ENCODE data around the gene UCN. TPM values are rescaled to one million over a fixed set of nuclear protein-coding genes. Genes with fewer than 3 reads are reported as not detected.

UCN gene, protein sequence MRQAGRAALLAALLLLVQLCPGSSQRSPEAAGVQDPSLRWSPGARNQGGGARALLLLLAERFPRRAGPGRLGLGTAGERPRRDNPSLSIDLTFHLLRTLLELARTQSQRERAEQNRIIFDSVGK
- 0.22 and 0.34 TPM in 2 replicates for total RNA-seq

DNA sequence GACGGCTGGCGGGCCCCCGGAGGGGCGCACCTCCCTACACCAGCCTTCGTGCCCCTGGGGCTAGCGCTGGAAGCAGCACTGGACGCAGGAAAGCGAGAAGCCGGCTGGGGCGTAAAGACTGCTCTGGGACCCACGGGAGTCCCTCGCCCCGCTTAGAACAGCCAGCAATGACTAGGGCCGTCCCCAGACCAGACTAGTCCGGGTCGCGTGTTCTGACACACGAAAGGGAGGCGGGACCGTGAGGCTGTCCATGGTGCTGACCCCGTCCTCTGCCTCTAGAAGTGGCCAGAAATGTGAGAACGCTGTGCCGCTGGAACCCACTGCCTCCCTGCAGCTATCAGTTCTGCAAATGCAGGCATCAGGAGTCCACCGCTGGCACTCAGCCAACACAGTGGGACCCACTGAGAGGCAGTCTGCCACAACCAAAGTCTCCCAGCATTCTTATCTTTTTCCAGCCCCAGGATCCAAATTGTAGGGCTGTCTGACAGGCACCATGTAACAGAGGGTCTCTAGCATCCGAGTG, at the start of gene UCN:
TSS of gene UCN (minus strand) at position 87 of the 523 bp plus-strand sequence. CDS start 550 bp downstream, outside the sequence.

DNA sequence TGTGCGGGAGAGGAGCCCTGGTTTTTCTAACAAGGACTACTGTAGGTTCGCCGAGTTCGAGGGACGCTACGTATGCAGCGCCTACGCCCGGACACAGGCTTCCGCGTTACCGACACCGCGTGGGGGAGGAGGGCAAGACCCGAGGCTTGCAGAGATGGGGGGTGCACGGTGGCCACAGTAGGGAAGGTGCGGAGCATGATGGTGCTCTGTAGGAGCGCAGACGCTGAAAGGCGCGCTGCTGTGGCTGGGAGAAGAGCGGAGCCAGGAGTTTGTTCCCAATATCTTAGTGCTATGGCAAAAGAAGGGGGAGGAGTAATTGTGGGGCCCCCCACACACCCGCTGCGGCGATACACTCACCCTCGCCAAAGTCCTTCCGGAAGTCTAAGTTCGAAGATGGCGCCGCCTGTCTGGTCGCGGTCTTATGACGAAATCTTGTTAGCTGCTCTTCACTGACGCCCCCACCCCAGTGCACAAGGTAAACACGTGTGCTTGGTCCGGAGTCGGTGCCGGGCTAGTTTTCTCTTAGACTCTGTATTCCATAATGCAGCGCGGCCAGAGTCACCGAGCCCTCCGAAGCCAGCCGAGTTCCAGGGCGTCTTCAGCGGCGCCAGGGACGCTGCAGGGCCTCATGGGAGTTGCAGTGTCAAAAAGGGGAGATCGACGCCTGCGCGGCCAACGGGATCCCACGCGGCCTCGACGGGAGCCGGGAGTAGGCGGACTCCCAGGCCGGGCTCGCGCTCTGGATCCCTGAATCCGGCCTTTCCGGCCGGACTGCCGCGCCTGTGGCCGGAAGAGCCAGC, 48.3 kb upstream of the UCN start, which contains the start of gene GTF3C2:
TSS of gene GTF3C2 (minus strand) at position 383 of the 800 bp plus-strand sequence. CDS start 13,210 bp downstream, outside the sequence.

DNA sequence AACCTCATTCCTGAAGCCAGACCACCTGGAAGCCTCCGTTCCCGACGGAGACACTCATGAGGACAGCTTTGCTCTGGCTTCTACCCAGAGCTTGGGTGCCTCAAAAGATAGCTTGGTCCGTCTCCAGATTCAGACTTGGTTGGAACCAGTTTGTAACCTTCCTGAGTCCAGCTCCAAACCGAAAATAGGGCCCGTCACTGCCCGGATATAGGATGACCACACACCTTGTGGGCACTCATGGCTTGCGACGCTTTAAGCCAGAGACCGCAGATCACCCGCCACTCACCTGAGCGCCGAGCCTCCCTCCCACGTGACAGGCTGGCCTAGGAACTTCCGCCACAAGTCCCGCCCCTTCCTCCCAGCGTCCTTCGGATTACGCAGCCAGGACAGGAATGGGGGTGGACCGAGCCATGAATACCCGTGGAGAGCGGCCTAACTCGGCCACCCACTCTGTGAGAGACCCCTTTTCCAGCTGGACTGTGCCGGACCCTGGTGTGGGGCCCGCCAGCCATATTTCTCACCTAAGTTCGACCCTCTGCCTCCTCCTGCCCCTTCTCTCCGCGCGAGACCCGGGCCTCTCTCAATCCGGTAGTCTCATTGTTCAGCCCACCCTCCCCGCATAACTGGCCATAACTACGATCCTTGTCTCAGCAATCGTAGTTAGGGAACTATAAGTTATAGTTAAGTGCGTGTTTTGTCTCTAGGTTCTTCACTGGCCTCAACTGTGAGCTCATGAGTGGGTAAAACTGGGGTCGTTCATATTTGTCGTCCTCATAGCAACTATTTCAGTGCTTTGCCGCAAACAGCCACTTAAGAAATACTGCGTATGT, 14.7 kb upstream of the UCN start, which contains the start of gene MPV17:
TSS of gene MPV17 (minus strand) at position 332 of the 830 bp plus-strand sequence. CDS start 580 bp downstream, outside the sequence.

DNA sequence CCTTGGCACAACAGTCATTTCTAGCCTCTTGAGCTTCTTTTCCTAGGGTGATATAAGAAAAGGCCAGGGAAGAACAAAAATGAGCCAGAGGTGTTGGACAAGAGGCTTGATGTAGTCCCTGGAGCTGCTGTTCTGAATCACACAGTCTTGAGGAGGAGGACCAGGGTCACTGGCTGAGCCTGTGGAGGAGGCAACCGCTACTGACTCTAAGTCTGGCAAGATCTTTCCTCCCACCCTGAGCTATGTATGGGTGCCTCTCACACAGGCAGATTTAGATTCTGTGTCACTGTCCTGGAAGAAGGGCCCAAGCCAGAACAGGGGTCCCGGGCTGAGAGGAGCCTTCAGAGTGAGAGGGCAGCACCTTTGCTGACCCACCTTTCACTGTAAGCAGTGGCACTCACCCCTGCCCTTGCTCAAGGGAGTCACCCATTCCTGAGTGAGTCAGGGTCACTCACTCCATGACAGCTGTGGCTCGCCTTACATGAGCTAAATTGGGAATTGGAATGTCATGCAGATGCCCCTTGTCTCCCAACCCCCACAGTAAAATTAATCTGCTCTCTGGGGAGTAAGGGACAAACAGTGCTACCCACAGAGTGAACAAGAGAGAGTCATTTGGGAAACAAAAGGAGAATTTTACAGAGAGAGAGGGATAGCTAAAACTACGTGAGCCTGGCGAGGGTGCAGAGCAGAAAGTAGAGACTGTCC, 26.2 kb downstream of the UCN start, which contains the start of gene TRIM54:
TSS of gene TRIM54 (plus strand) at position 575 of the 705 bp plus-strand sequence. CDS start 303 bp downstream, outside the sequence.

DNA sequence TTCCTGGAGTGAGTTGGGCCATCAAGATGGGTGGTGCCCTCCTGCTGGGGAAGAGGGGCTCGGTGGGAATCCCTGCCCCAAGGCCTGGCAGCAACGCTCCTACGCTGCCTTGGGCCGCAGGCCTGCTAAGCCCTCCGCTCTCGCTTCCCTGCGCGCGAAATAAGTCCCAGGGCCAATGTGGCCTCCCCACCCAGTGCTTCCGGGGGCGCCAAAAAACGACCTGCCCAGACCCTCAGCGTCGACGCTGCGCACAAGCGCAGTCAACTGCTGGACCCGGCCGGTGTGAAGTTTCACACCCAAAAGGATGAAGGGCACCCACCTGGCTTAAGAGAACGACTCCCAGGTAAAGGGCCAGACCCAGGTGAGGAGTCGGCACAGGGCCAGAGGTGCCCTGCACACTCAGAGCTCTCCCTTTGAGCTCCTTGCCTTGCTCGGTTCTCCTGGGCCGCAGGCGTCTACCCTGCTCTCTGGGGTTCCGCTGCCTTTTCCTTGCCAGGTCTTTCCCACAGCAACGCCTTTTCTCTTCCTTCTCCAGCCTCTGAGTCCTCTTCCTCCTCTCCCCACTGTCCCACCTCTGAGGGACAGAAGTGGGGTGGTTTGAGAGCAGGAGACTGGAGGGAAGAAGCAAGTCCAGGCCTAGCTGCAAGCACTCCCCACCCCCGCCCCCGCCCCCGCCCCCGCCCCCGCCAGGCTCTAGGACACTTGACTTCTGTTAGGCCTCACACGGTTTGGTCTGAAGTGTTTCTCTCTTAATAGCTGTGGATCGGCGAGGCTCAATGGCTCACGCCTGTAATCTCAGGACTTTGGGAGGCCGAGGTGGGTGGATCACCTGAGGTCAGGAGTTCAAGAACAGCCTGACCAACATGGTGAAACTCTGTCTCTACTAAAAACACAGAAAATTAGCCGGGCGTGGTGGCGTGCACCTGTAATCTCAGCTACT, 32.8 kb downstream of the UCN start, which contains the start of gene DNAJC5G:
TSS of gene DNAJC5G (plus strand) at position 223 of the 940 bp plus-strand sequence. CDS start 1,296 bp downstream, outside the sequence.

DNA sequence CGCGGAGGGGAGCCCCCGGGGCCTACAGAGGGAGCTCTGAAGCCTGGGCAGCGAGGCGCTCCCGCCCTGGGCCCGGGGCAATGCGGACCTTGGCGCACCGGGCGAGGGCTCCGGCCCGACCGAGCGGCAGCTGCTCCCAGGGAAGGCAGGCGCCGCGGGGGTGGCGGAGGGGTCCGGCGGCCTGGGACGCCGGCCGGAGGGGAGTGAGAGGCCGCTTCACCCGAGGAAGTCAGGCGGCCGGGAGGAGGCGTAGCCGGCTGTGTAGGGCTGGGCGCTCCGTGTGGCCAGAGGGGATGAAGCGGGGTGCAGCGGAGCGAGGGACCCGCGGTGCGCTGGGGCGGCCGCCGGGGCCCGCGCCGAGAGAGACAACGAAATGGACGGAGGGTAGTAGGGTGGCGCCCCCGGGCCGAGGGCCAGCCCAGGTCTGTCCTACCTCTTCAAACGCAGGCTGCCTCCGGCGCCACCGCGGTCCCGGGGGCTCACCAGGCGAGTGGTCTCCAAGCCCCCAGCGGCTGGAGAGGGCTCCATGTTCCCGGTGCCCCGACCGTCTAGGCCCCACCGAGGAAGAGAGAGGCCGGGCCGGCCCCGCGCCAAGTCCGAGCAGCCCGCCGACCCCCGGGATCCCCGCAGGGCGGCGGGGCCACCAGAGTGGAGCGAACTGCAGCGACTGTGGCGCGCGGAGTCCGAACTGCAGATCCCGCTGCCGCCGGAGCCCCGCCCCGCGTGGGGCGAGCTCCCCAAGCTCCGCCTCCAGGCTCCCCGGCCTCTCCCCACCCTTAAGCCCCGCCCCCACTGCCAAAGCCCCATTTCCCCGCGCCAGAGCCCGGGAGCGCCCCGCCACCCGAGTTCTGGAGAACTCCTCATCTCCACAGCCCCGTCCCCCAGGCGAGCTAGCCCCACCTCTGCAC, 45.6 kb downstream of the UCN start, which contains the start of gene SLC30A3:
TSS of gene SLC30A3 (minus strand) at position 669 of the 908 bp plus-strand sequence. CDS start at position 528, 141 bp downstream.

Other genes with a start within 250 kb of the UCN start
- gene OST4, start 236.8 kb downstream of the UCN start, total RNA-seq = 403 and 523 TPM in 2 replicates
- gene EMILIN1, start 229.8 kb downstream of the UCN start, total RNA-seq = 22.8 and 34.8 TPM in 2 replicates
- gene KHK, start 221.7 kb downstream of the UCN start, total RNA-seq = 2.4 and 4.3 TPM in 2 replicates
- gene CGREF1, start 189.3 kb downstream of the UCN start, total RNA-seq = 1.7 and 2.3 TPM in 2 replicates
- not detected in 2 replicates for gene ABHD1, start 184.6 kb downstream of the UCN start, total RNA-seq
- 25.3 and 28.4 TPM in 2 replicates for gene PREB, start 173.8 kb downstream of the UCN start, total RNA-seq
- gene PRR30, start 169.0 kb downstream of the UCN start, total RNA-seq = not detected in 2 replicates
- not detected in 2 replicates for gene TCF23, start 159.4 kb downstream of the UCN start, total RNA-seq
- gene ATRAID, start 96.4 kb downstream of the UCN start, total RNA-seq = 107 and 121 TPM in 2 replicates
- 18.1 and 19.4 TPM in 2 replicates for gene SLC5A6, start 96.2 kb downstream of the UCN start, total RNA-seq
- gene CAD, start 91.1 kb downstream of the UCN start, total RNA-seq = 21.6 and 22.9 TPM in 2 replicates
- gene SLC30A3, start 45.4 kb downstream of the UCN start, total RNA-seq = 6.3 and 21.2 TPM in 2 replicates
- gene DNAJC5G, start 33.0 kb downstream of the UCN start, total RNA-seq = 0.60 and 2.4 TPM in 2 replicates
- gene TRIM54, start 26.0 kb downstream of the UCN start, total RNA-seq = 0.52 and 1.3 TPM in 2 replicates
- gene MPV17, start 14.7 kb upstream of the UCN start, total RNA-seq = 38.0 and 43.1 TPM in 2 replicates
- gene GTF3C2, start 48.3 kb upstream of the UCN start, total RNA-seq = 17.0 and 22.3 TPM in 2 replicates
- gene EIF2B4, start 61.9 kb upstream of the UCN start, total RNA-seq = 21.5 and 25.9 TPM in 2 replicates
- 130 and 131 TPM in 2 replicates for gene SNX17, start 62.2 kb upstream of the UCN start, total RNA-seq
- 6.4 and 6.8 TPM in 2 replicates for gene ZNF513, start 72.3 kb upstream of the UCN start, total RNA-seq
- gene PPM1G, start 101.1 kb upstream of the UCN start, total RNA-seq = 87.2 and 94.8 TPM in 2 replicates
- 94.3 and 108 TPM in 2 replicates for gene NRBP1, start 120.2 kb upstream of the UCN start, total RNA-seq
- not detected in 2 replicates for gene KRTCAP3, start 133.9 kb upstream of the UCN start, total RNA-seq
- gene IFT172, start 181.3 kb upstream of the UCN start, total RNA-seq = 10.5 and 14.3 TPM in 2 replicates
- 8.3 and 9.5 TPM in 2 replicates for gene FNDC4, start 186.8 kb upstream of the UCN start, total RNA-seq
- not detected in 2 replicates for gene GCKR, start 188.4 kb upstream of the UCN start, total RNA-seq